Measurements from ENCODE around the gene FUT8.

The FUT8 gene

DNA sequence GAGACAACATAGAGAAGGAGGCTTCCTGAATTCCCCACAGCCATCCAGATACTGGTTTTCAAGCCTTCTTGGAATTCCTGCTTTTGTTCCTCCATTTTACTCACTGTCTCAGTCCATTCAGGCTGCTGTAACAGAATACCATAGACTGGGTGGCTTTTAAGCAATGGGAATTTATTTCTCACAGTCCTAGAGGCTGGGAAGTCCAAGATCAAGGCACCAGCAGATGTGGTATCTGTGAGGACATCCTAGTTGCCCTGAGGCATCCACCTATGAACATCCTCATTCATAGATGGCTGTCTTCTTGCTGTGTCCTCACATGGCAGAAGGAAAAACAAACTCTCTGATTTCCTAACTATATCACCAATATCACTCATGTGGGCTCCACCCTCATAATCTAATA, 374.9 kb downstream of the FUT8 start:
- H3K27me3 ChIP-seq (ENCODE audit: control insufficient read depth in 1 of 2, insufficient read depth in 2 of 2, low read length in 2 of 2) = peaks cover 0 to 3% of the 10 kb centered on the region in 2 donors
- H3K4me3 ChIP-seq (ENCODE audit: low read length in 2 of 2) = no peak overlapping the region
- H3K36me3 ChIP-seq (ENCODE audit: control insufficient read depth in 2 of 2, insufficient read depth in 2 of 2, low read length in 2 of 2) = no peaks in the 10 kb centered on the region
- H3K9me3 ChIP-seq (ENCODE audit: control insufficient read depth in 2 of 2, low read length in 2 of 2) = no peaks in the 10 kb centered on the region
- no peak overlapping the region for H3K27ac ChIP-seq (ENCODE audit: low read length)
- H3K4me1 ChIP-seq (ENCODE audit: control insufficient read depth, insufficient read depth, low read length) = no peaks in the 10 kb centered on the region
- H3K9ac ChIP-seq (ENCODE audit: low read length in 2 of 2) = no peak overlapping the region

DNA sequence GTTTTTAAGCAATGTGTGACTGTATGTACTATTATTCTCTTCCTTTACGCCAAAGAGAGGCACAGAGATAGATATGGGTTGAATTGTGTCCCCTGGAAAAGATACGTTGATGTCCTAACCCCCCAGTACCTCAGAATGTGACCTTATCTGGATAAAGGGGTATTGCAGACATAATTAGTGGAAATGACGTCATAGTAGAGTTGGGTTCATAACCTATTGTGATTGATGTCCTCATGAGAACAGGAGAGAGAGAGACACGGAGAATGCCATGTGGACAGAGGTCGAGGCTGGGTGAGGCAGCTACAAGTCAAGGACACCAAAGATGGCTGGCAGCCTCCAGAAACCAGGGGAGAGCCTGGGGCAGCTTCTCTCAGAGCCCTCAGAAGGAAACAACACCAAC, 376.3 kb downstream of the FUT8 start:
- Histone ChIP-seq H3K36me3 (ENCODE audit: control insufficient read depth in 2 of 2, insufficient read depth in 2 of 2, low read length in 2 of 2) (no peaks in the 10 kb centered on the region), H3K27me3 (ENCODE audit: control insufficient read depth in 1 of 2, insufficient read depth in 2 of 2, low read length in 2 of 2) (peaks cover 0 to 3% of the 10 kb centered on the region in 2 donors), H3K27ac (ENCODE audit: low read length) (no peak overlapping the region), H3K4me3 (ENCODE audit: low read length in 2 of 2) (no peak overlapping the region), H3K4me1 (ENCODE audit: control insufficient read depth, insufficient read depth, low read length) (no peaks in the 10 kb centered on the region), H3K9me3 (ENCODE audit: control insufficient read depth in 2 of 2, low read length in 2 of 2) (no peaks in the 10 kb centered on the region), H3K9ac (ENCODE audit: low read length in 2 of 2) (no peak overlapping the region)

DNA sequence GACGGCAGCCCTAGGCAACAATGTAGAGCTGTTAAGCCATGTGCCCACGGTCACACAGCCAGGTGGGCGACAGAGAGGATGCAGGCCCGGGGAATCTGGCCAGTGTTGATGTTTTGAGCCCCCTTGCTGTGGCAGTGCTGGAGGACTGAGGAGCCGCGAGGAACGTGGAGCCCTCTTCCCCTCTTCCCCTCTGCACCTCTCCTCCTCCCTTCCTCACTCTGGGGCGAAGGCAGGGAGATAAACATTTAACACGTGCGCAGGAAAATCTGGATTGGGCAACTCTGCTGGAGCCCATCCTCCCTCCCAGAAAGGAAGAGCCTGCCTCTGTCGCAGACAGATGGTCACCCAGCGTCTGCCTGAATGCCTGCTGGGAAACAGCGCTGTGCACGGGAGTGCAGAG, 376.8 kb downstream of the FUT8 start:
- no peak overlapping the region for H3K4me3 ChIP-seq (ENCODE audit: low read length in 2 of 2)
- H3K36me3 ChIP-seq (ENCODE audit: control insufficient read depth in 2 of 2, insufficient read depth in 2 of 2, low read length in 2 of 2) = no peaks in the 10 kb centered on the region
- no peak overlapping the region for H3K9ac ChIP-seq (ENCODE audit: low read length in 2 of 2)
- no peaks in the 10 kb centered on the region for H3K4me1 ChIP-seq (ENCODE audit: control insufficient read depth, insufficient read depth, low read length)
- no peak overlapping the region for H3K27ac ChIP-seq (ENCODE audit: low read length)
- H3K9me3 ChIP-seq (ENCODE audit: control insufficient read depth in 2 of 2, low read length in 2 of 2) = no peaks in the 10 kb centered on the region
- peaks cover 0 to 3% of the 10 kb centered on the region in 2 donors for H3K27me3 ChIP-seq (ENCODE audit: control insufficient read depth in 1 of 2, insufficient read depth in 2 of 2, low read length in 2 of 2)

DNA sequence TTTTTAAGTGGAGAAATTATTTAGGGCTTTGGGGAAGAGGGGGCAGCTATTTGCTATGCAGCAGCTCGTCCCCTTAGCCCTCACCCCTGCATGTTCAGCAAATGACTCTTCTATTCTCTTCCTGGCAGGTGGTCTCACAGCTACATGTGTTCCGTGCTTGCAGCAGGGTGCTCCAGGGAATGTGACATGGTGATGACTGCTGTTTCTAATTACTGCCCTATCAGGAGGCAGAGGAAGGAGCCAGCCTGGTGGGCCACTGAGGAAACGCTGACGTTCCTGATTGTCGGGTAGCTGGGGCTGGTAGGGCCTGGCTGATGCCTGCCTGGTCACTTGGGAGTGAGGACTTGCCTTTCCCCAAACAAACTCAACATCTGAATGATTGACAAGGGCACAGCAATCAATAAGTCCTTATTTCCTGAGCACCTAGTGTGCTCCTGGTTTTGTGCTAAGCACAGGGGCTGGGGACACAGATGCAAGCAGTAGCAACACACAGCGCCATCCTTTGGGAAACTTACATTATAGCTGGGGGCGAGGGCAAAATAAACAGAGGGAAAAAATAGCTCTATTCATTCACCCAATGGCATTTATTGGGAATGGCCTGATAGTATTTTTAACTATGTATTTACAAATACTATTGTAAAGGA, 377.8 kb downstream of the FUT8 start:
- Histone ChIP-seq H3K27me3 (ENCODE audit: control insufficient read depth in 1 of 2, insufficient read depth in 2 of 2, low read length in 2 of 2) (peaks cover 0 to 3% of the 10 kb centered on the region in 2 donors), H3K4me1 (ENCODE audit: control insufficient read depth, insufficient read depth, low read length) (no peaks in the 10 kb centered on the region), H3K9me3 (ENCODE audit: control insufficient read depth in 2 of 2, low read length in 2 of 2) (no peaks in the 10 kb centered on the region), H3K9ac (ENCODE audit: low read length in 2 of 2) (no peak overlapping the region), H3K27ac (ENCODE audit: low read length) (no peak overlapping the region), H3K36me3 (ENCODE audit: control insufficient read depth in 2 of 2, insufficient read depth in 2 of 2, low read length in 2 of 2) (no peaks in the 10 kb centered on the region), H3K4me3 (ENCODE audit: low read length in 2 of 2) (no peak overlapping the region)

DNA sequence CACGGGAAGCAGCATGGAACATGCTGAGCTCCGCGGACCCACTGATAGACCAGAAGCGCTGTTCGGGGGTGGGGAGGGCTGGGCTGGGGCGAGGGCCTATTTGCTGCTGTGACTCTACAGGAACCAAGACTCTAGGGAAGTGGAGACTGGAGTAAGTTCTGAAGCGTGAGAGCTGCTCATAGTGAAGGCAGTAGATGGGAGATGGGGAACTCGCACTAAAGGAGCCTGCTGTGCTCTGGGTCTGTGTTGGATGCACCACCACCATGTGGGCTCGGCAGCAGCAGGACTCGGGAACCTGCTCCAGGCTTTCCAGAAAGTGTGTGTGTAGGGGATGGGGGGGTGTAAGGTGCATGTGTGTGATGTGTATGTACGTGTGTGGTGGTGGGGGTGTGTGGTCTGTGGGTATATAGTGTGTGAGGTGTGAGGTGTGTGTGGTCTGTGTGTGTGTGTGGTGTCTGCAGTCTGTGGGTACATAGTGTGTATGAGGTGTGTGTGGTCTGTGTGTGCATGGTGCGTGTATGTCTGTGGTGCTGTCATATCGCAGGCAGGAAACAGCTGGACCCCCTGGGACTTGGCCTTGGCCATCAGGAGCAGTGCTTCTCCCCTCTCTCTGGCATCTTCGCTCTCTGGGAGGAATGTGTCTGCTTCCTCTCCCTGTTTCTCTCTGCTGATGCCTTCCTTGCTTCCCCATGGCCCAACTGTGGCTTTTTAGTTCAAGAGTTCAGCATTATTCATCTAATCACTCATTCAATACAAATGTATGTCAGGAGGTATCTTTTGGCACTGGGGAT, 378.9 kb downstream of the FUT8 start:
- H3K4me1 ChIP-seq (ENCODE audit: control insufficient read depth, insufficient read depth, low read length) = no peaks in the 10 kb centered on the region
- H3K36me3 ChIP-seq (ENCODE audit: control insufficient read depth in 2 of 2, insufficient read depth in 2 of 2, low read length in 2 of 2) = no peaks in the 10 kb centered on the region
- H3K9me3 ChIP-seq (ENCODE audit: control insufficient read depth in 2 of 2, low read length in 2 of 2) = no peaks in the 10 kb centered on the region
- H3K27me3 ChIP-seq (ENCODE audit: control insufficient read depth in 1 of 2, insufficient read depth in 2 of 2, low read length in 2 of 2) = peaks cover 0 to 3% of the 10 kb centered on the region in 2 donors
- no peak overlapping the region for H3K4me3 ChIP-seq (ENCODE audit: low read length in 2 of 2)
- no peak overlapping the region for H3K27ac ChIP-seq (ENCODE audit: low read length)
- H3K9ac ChIP-seq (ENCODE audit: low read length in 2 of 2) = no peak overlapping the region

DNA sequence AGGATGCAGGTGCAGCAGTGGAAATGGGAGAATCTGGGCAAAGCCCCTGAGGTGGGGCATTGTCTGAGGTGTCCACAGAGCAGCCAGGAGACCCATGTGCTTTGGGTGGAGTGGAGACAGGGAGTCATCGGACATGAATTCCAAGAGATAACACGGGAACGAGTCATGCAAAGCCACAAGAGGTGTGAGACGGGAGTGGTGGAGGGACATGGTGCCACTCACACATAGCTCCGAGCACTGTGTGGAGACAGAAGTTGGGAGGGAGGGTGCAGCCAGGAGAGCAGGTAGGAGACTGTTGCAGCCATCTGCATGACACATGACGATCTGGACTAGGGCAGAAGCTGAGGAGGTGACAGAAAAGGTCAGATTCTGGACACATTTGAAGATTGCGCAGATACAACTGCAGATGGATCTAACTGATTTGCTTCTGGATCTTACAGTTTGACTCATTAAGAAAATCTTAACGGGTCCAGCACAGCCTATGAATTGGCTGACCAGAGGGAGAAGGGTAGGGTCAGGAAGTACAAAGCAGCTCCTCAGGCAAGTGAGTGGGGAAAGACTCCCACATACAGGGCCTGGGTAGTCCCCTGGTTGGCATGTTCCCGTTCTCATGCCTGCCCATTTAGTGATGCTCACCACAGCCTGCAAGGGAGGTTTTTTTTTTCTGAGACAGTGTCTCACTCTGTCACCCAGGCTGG, 379.8 kb downstream of the FUT8 start:
- Histone ChIP-seq H3K9ac (ENCODE audit: low read length in 2 of 2) (no peak overlapping the region), H3K27ac (ENCODE audit: low read length) (no peak overlapping the region), H3K36me3 (ENCODE audit: control insufficient read depth in 2 of 2, insufficient read depth in 2 of 2, low read length in 2 of 2) (no peaks in the 10 kb centered on the region), H3K4me3 (ENCODE audit: low read length in 2 of 2) (no peak overlapping the region), H3K9me3 (ENCODE audit: control insufficient read depth in 2 of 2, low read length in 2 of 2) (no peaks in the 10 kb centered on the region), H3K4me1 (ENCODE audit: control insufficient read depth, insufficient read depth, low read length) (no peaks in the 10 kb centered on the region), H3K27me3 (ENCODE audit: control insufficient read depth in 1 of 2, insufficient read depth in 2 of 2, low read length in 2 of 2) (peaks cover 0 to 3% of the 10 kb centered on the region in 2 donors)
